T-helper 17 cell (primary cell): ENCODE measurements around the gene RGL4. TPM values are rescaled to one million over a fixed set of nuclear protein-coding genes. Genes with fewer than 3 reads are reported as not detected.

Experiments
- ATAC-seq: fragments of 150-1000 bp; cut with Tn5 transposase; 2 replicates; pipeline ENCODE4 v1.10.0; 2021; ENCODE audit warnings: mild to moderate bottlenecking, moderate library complexity
- DNase-seq, 3 donors: peaks; one replicate each; pipeline versions ENCODE4 v3.0.0 to v3.0.0-alpha.2; 2020 to 2021
- H3K9me3 ChIP-seq: one replicate; pipeline ENCODE4 v1.7.0; 2013; ENCODE audit warnings: low read length, mild to moderate bottlenecking; ENCODE audit not compliant: control insufficient read depth, poor library complexity, severe bottlenecking
- H3K27ac Mint-ChIP-seq: one replicate; pipeline ENCODE4 v1.8.0; 2022; ENCODE audit warnings: mild to moderate bottlenecking, moderate library complexity, mixed read lengths
- H3K27me3 Mint-ChIP-seq: one replicate; pipeline ENCODE4 v1.8.0; 2022; ENCODE audit warnings: mixed read lengths
- H3K36me3 Mint-ChIP-seq: one replicate; pipeline ENCODE4 v1.8.0; 2022; ENCODE audit warnings: low read depth, mixed read lengths
- H3K4me1 Mint-ChIP-seq: one replicate; pipeline ENCODE4 v1.8.0; 2022; ENCODE audit warnings: mild to moderate bottlenecking, mixed read lengths
- H3K4me3 Mint-ChIP-seq: one replicate; pipeline ENCODE4 v1.8.0; 2022; ENCODE audit warnings: mild to moderate bottlenecking, moderate library complexity, mixed read lengths
- total RNA-seq, 4 donors: library from RNA in 2 of 4; stranded (reverse) in 2 of 4; gene quantifications; one replicate each; pipeline ENCODE4 v1.2.3 and lab custom pipeline; 2022 to 2026

The RGL4 gene
- total RNA-seq, 2 donors from 2014 or later, result 16.0 to 20.2 TPM

GRCh38 chr22:23697031-23697970 lies 6.5 kb downstream of the RGL4 start:
- H3K36me3 Mint-ChIP-seq, result peaks cover 22% of the 10 kb centered on the region
- DNase-seq, result no peak

GRCh38 chr22:23698094-23698493 lies 7.3 kb downstream of the RGL4 start:
- Mint-ChIP-seq H3K36me3 (peaks cover 22% of the 10 kb centered on the region), H3K4me1 (peaks cover 50% of the 10 kb centered on the region), H3K4me3 (peak overlapping the region; percentile 33), H3K27ac (peak overlapping the region; percentile 100), H3K27me3 (no peaks in the 10 kb centered on the region)
- DNase-seq (no peak), ATAC-seq (no peak)
- H3K9me3 ChIP-seq, result no peaks in the 10 kb centered on the region

More at GRCh38 chr22:23697031-23697970, 6.5 kb downstream of the RGL4 start:
- ATAC-seq, result no peak
- Mint-ChIP-seq H3K27ac (peak overlapping the region; percentile 100), H3K4me1 (peaks cover 49% of the 10 kb centered on the region), H3K4me3 (peak overlapping the region; percentile 100), H3K27me3 (no peaks in the 10 kb centered on the region)
- H3K9me3 ChIP-seq, result no peaks in the 10 kb centered on the region

- ATAC-seq, result no peak
- H3K4me1 Mint-ChIP-seq, result peaks cover 52% of the 10 kb centered on the region
- H3K27ac Mint-ChIP-seq, result peak overlapping the region; percentile 19
- no peak overlapping the region for H3K4me3 Mint-ChIP-seq
- H3K27me3 Mint-ChIP-seq, result no peaks in the 10 kb centered on the region
- H3K9me3 ChIP-seq, result no peaks in the 10 kb centered on the region
- DNase-seq, result no peak
- peaks cover 22% of the 10 kb centered on the region for H3K36me3 Mint-ChIP-seq
Observed at GRCh38 chr22:23698673-23699235, 7.9 kb downstream of the RGL4 start.

- no peak for ATAC-seq
- H3K9me3 ChIP-seq, result no peaks in the 10 kb centered on the region
- DNase-seq, result no peak
- H3K4me1 Mint-ChIP-seq, result peaks cover 58% of the 10 kb centered on the region
- no peak overlapping the region for H3K4me3 Mint-ChIP-seq
- peaks cover 26% of the 10 kb centered on the region for H3K36me3 Mint-ChIP-seq
- H3K27me3 Mint-ChIP-seq, result no peaks in the 10 kb centered on the region
- H3K27ac Mint-ChIP-seq, result no peak overlapping the region
Observed at GRCh38 chr22:23700706-23701105, 9.9 kb downstream of the RGL4 start.

GRCh38 chr22:23704062-23704461 lies 13.2 kb downstream of the RGL4 start:
- Mint-ChIP-seq H3K27me3 (no peaks in the 10 kb centered on the region), H3K4me3 (peak overlapping the region; percentile 67), H3K27ac (peak overlapping the region; percentile 87), H3K4me1 (peaks cover 59% of the 10 kb centered on the region), H3K36me3 (peaks cover 39% of the 10 kb centered on the region)
- no peaks in the 10 kb centered on the region for H3K9me3 ChIP-seq
- DNase-seq (no peak), ATAC-seq (no peak)

- Mint-ChIP-seq H3K4me3 (peak overlapping the region; percentile 72), H3K27me3 (no peaks in the 10 kb centered on the region), H3K27ac (peak overlapping the region; percentile 87), H3K4me1 (peaks cover 61% of the 10 kb centered on the region), H3K36me3 (peaks cover 40% of the 10 kb centered on the region)
- no peaks in the 10 kb centered on the region for H3K9me3 ChIP-seq
- DNase-seq, result no peak
- peak; percentile 74 for ATAC-seq
Observed at GRCh38 chr22:23704829-23705228, 14.0 kb downstream of the RGL4 start.

GRCh38 chr22:23705358-23705757 lies 14.5 kb downstream of the RGL4 start:
- H3K27ac Mint-ChIP-seq, result peak overlapping the region; percentile 87
- H3K27me3 Mint-ChIP-seq, result no peaks in the 10 kb centered on the region
- H3K4me1 Mint-ChIP-seq, result peaks cover 57% of the 10 kb centered on the region
- peak overlapping the region; percentile 72 for H3K4me3 Mint-ChIP-seq
- no peaks in the 10 kb centered on the region for H3K9me3 ChIP-seq
- peaks cover 38% of the 10 kb centered on the region for H3K36me3 Mint-ChIP-seq
- ATAC-seq (peak; percentile 63), DNase-seq (no peak)

- ATAC-seq (no peak), DNase-seq (no peak)
- peaks cover 33% of the 10 kb centered on the region for H3K36me3 Mint-ChIP-seq
- H3K27me3 Mint-ChIP-seq, result no peaks in the 10 kb centered on the region
- peaks cover 46% of the 10 kb centered on the region for H3K4me1 Mint-ChIP-seq
- no peak overlapping the region for H3K4me3 Mint-ChIP-seq
- no peaks in the 10 kb centered on the region for H3K9me3 ChIP-seq
- H3K27ac Mint-ChIP-seq, result peak overlapping the region; percentile 62
Observed at GRCh38 chr22:23708270-23708669, 17.5 kb downstream of the RGL4 start.

- no peaks in the 10 kb centered on the region for H3K27me3 Mint-ChIP-seq
- peaks cover 33% of the 10 kb centered on the region for H3K36me3 Mint-ChIP-seq
- peak overlapping the region; percentile 37 for H3K27ac Mint-ChIP-seq
- DNase-seq (no peak), ATAC-seq (no peak)
- peaks cover 41% of the 10 kb centered on the region for H3K4me1 Mint-ChIP-seq
- H3K4me3 Mint-ChIP-seq, result no peak overlapping the region
- H3K9me3 ChIP-seq, result no peaks in the 10 kb centered on the region
Observed at GRCh38 chr22:23709107-23709506, 18.3 kb downstream of the RGL4 start.

- peaks cover 17% of the 10 kb centered on the region for H3K36me3 Mint-ChIP-seq
- DNase-seq (no peak), ATAC-seq (no peak)
- no peaks in the 10 kb centered on the region for H3K27me3 Mint-ChIP-seq
- peaks cover 23% of the 10 kb centered on the region for H3K4me1 Mint-ChIP-seq
- H3K27ac Mint-ChIP-seq, result no peak overlapping the region
- H3K4me3 Mint-ChIP-seq, result no peak overlapping the region
- no peaks in the 10 kb centered on the region for H3K9me3 ChIP-seq
Observed at GRCh38 chr22:23712256-23712655, 21.4 kb downstream of the RGL4 start.

GRCh38 chr22:23713696-23714595 lies 23.1 kb downstream of the RGL4 start:
- peaks cover 11% of the 10 kb centered on the region for H3K36me3 Mint-ChIP-seq
- H3K27ac Mint-ChIP-seq, result no peak overlapping the region
- no peaks in the 10 kb centered on the region for H3K9me3 ChIP-seq
- H3K4me3 Mint-ChIP-seq, result peak overlapping the region; percentile 68
- H3K4me1 Mint-ChIP-seq, result peaks cover 19% of the 10 kb centered on the region
- no peak for DNase-seq
- no peaks in the 10 kb centered on the region for H3K27me3 Mint-ChIP-seq
- ATAC-seq, result no peak

- Mint-ChIP-seq H3K27me3 (no peaks in the 10 kb centered on the region), H3K27ac (peak overlapping the region; percentile 75), H3K4me1 (peaks cover 14% of the 10 kb centered on the region), H3K36me3 (peaks cover 6% of the 10 kb centered on the region), H3K4me3 (peak overlapping the region; percentile 85)
- DNase-seq, result no peak
- no peaks in the 10 kb centered on the region for H3K9me3 ChIP-seq
- ATAC-seq, result no peak
Observed at GRCh38 chr22:23714596-23715578, 24.1 kb downstream of the RGL4 start.
